Right atrium auricular region (tissue), 2 donors: ENCODE measurements around the gene RDH5. TPM values are rescaled to one million over a fixed set of nuclear protein-coding genes. Genes with fewer than 3 reads are reported as not detected.

ENCODE experiments used
- DNase-seq: peaks from one replicate; pipeline ENCODE4 v3.0.0-alpha.2; 2019; ENCODE audit warnings: low spot score
- H3K27ac ChIP-seq, 2 donors: fragments of 200-600 bp; sonication (generic); 1 replicate in 1 of 2; 2 replicates in 1 of 2; pipeline ENCODE4 v1.5.1; 2016 to 2019
- H3K27me3 ChIP-seq, 2 donors: fragments of 200-600 bp; sonication (generic); one replicate each; pipeline versions ENCODE4 v1.5.1 to v1.6.0; 2017 to 2019
- H3K36me3 ChIP-seq: fragments of 200-600 bp; sonication (generic); one replicate; pipeline ENCODE4 v1.5.1; 2016
- H3K4me1 ChIP-seq, 2 donors: fragments of 200-600 bp; sonication (generic); one replicate each; pipeline versions ENCODE4 v1.5.1 to v1.6.0; 2017 to 2019
- H3K4me3 ChIP-seq, 2 donors: fragments of 200-600 bp; sonication (generic); 1 replicate in 1 of 2; 2 replicates in 1 of 2; pipeline ENCODE4 v1.5.1; 2017 to 2019; ENCODE audit warnings: mild to moderate bottlenecking in 1 of 2, moderate library complexity in 1 of 2
- H3K9me3 ChIP-seq, 2 donors: fragments of 200-600 bp; sonication (generic); one replicate each; pipeline ENCODE4 v1.5.1; 2019
- total RNA-seq, 2 donors: library from RNA; depleted of rRNA; stranded (reverse); fragments of >200 nt; gene quantifications; one replicate each; pipeline ENCODE4 v1.1.0, GENCODE V29; 2016
- TF ChIP-seq, protein P1 (sequence below), 2 donors: fragments of 200-600 bp; sonication (generic); IDR thresholded peaks; one replicate each; pipeline ENCODE4 v1.5.1; 2019; ENCODE audit warnings: antibody characterized with exemption in 2 of 2

The RDH5 gene
- total RNA-seq, 2 donors from 2014 or later, result 13.0 to 22.4 TPM

DNA sequence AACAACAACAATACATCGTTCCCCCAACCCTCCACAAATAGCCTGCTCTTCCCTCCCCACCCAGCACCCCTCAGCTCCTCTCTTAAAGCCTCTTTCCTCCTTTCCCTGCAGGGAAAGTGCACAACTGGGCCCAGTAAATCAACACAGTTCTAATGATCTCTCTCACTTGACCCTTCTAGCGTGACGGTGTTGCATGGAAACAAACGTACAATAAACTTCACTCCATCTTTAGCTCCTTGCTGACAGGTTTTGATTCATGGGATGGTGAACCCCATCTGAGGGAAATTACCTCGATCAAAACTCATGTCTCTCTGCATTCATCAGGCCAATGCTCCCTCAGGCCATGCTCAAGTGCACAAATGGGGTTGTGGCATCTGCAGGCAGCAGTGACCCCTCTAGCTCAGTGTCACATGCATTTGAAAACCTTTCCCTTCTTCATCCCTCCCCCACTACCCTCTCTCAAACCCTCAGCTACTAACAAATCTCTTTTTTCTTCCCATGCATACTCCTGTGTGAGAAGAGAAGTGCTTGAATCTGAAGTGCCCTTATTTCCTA is 45.6 kb downstream of the RDH5 start:
- no peak for DNase-seq
- no peak overlapping the region for H3K4me3 ChIP-seq
- H3K36me3 ChIP-seq, result peaks cover 22% of the 10 kb centered on the region
- no peaks in the 10 kb centered on the region for H3K4me1 ChIP-seq
- no peaks in the 10 kb centered on the region for H3K9me3 ChIP-seq
- H3K27ac ChIP-seq, result no peak overlapping the region
- no peaks in the 10 kb centered on the region for H3K27me3 ChIP-seq
- TF ChIP-seq, protein P1, sequence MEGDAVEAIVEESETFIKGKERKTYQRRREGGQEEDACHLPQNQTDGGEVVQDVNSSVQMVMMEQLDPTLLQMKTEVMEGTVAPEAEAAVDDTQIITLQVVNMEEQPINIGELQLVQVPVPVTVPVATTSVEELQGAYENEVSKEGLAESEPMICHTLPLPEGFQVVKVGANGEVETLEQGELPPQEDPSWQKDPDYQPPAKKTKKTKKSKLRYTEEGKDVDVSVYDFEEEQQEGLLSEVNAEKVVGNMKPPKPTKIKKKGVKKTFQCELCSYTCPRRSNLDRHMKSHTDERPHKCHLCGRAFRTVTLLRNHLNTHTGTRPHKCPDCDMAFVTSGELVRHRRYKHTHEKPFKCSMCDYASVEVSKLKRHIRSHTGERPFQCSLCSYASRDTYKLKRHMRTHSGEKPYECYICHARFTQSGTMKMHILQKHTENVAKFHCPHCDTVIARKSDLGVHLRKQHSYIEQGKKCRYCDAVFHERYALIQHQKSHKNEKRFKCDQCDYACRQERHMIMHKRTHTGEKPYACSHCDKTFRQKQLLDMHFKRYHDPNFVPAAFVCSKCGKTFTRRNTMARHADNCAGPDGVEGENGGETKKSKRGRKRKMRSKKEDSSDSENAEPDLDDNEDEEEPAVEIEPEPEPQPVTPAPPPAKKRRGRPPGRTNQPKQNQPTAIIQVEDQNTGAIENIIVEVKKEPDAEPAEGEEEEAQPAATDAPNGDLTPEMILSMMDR (IDR thresholded peaks at IDR 0.05), result no peak

DNA sequence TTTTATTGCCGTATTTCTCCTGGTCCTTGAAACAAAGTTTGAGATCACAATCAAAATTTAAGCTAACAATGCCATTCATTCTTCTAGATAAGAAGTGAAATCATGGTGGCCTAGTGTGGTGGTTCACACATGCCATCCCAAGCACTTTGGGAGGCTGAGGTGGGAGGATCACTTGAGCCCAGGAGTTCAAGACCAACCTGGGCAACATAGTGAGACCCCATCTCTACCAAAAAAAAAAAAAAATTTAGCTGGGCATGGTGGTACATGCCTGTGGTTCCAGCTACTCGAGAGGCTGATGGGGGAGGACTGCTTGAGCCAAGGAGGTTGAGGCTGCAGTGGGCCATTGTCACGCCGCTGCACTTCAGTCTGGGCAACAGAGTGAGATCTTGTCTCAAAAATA is 47.0 kb downstream of the RDH5 start:
- Histone ChIP-seq H3K36me3 (peaks cover 32% of the 10 kb centered on the region), H3K27ac (no peak overlapping the region), H3K4me1 (no peaks in the 10 kb centered on the region), H3K4me3 (no peak overlapping the region), H3K27me3 (no peaks in the 10 kb centered on the region), H3K9me3 (no peaks in the 10 kb centered on the region)
- TF ChIP-seq, protein P1 (IDR thresholded peaks at IDR 0.05), result no peak
- DNase-seq, result no peak

DNA sequence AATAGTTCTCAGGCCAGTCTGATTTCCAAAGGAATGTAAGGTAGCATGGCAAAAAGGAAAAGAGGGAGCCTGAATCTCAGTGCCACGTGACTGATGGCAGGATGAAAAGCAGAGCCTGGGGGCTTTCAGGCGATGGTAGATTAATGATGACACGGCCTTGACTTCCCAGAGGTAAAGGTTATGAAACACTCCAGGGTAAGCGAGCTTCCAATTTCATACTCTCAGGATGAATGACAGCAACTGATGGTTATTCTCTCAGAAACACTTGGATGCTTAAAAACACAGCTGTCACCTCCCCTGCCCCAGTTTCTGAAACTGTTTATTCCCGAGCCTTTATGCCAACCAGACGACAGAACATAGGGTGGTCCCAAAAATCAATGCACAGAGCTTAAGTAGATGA is 51.5 kb downstream of the RDH5 start:
- peaks cover 25% of the 10 kb centered on the region for H3K36me3 ChIP-seq
- DNase-seq, result no peak
- H3K9me3 ChIP-seq, result no peaks in the 10 kb centered on the region
- no peaks in the 10 kb centered on the region for H3K27me3 ChIP-seq
- TF ChIP-seq, protein P1 (IDR thresholded peaks at IDR 0.05), result no peak
- H3K4me3 ChIP-seq, result no peak overlapping the region
- H3K4me1 ChIP-seq, result no peaks in the 10 kb centered on the region
- no peak overlapping the region for H3K27ac ChIP-seq

Other genes starting within 250 kb of the RDH5 start
- not detected for gene OR6C68, start 228.0 kb upstream of the RDH5 start, total RNA-seq
- not detected for gene OR6C4, start 170.8 kb upstream of the RDH5 start, total RNA-seq
- not detected for gene OR2AP1, start 147.9 kb upstream of the RDH5 start, total RNA-seq
- not detected for gene OR10P1, start 83.5 kb upstream of the RDH5 start, total RNA-seq
- gene ITGA7, start 12.5 kb upstream of the RDH5 start, total RNA-seq, result 100 to 1,000 TPM; 291 to 309 TPM
- 100 to 1,000 TPM; 177 to 187 TPM for gene BLOC1S1, start 4.3 kb upstream of the RDH5 start, total RNA-seq
- gene CD63, start 8.6 kb downstream of the RDH5 start, total RNA-seq, result 1,000 to 10,000 TPM; 1,041 to 1,122 TPM
- gene GDF11, start 22.7 kb downstream of the RDH5 start, total RNA-seq, result 1 to 10 TPM; 8.1 to 8.6 TPM
- gene SARNP, start 97.3 kb downstream of the RDH5 start, total RNA-seq, result 10 to 100 TPM; 61.4 to 70.8 TPM
- 10 to 100 TPM in 1 of 2 donors, 1 to 10 TPM in 1; 6.5 to 17.1 TPM for gene ORMDL2, start 97.6 kb downstream of the RDH5 start, total RNA-seq
- 10 to 100 TPM; 23.4 to 35.0 TPM for gene DNAJC14, start 109.2 kb downstream of the RDH5 start, total RNA-seq
- 1 to 10 TPM; 5.0 to 7.7 TPM for gene MMP19, start 122.5 kb downstream of the RDH5 start, total RNA-seq
- 10 to 100 TPM; 17.6 to 20.6 TPM for gene PYM1, start 207.5 kb downstream of the RDH5 start, total RNA-seq
- 10 to 100 TPM in 1 of 2 donors, 1 to 10 TPM in 1; 7.3 to 22.8 TPM for gene DGKA, start 210.8 kb downstream of the RDH5 start, total RNA-seq
- 1 to 10 TPM in 1 of 2 donors, under 1 TPM in 1; 0.67 to 1.1 TPM for gene PMEL, start 245.6 kb downstream of the RDH5 start, total RNA-seq
- gene CDK2, start 246.4 kb downstream of the RDH5 start, total RNA-seq, result 10 to 100 TPM in 1 of 2 donors, 1 to 10 TPM in 1; 5.4 to 13.8 TPM